ENCODE measurements around the gene GBF1. TPM values are rescaled to one million over a fixed set of nuclear protein-coding genes. Genes with fewer than 3 reads are reported as not detected.

GBF1 gene
- total and polyA plus RNA-seq, 2 of the 13 experiments (the other 11 are each of a cell fraction or from before 2014, with no cell fraction given), result 17.1 to 21.9 TPM

DNA sequence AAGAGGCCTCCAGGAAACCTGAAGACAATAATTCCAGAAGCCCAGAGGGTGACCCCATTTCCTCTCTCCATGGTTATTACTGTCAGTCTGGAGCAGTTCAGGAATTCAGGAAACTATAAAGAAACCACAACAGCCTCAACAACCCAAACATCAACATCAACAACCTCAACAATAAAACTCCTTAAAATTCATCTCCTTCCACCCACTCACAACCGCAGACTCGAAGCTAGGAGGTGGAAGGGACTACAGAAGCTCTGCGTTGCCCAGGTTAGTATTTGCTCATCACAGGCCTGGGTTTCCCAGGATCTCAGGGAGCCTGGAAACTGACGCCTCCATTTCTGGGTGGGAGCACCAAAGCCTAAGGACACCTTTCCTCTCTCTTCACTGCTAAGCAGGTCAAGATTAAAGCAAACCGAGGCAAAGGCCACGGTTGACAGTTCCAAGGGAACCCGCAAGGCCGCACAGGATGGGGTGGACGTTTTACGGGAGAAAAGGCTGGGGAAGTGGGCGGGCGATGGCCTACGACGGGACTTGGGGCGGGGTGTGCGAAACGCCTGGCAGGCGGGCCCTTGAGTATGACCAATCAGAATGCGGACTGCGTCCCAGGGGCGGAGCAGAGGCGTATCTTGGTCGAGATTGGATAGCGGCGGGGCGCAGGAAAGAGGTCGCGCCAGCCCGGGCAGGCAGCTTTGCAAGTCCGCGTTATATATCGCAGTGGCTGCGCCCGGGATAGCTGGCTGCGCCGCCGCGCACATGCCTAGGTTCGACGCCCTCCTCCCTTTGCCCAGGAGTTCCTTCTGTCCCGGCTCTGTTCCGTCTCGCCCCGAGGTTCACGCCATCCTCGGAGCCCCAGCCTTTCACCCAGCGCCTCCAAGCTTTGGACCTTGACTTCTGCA lies 19.4 kb upstream of the GBF1 start, which contains the start of gene ELOVL3 (continued):
- TF ChIP-seq, protein P1, sequence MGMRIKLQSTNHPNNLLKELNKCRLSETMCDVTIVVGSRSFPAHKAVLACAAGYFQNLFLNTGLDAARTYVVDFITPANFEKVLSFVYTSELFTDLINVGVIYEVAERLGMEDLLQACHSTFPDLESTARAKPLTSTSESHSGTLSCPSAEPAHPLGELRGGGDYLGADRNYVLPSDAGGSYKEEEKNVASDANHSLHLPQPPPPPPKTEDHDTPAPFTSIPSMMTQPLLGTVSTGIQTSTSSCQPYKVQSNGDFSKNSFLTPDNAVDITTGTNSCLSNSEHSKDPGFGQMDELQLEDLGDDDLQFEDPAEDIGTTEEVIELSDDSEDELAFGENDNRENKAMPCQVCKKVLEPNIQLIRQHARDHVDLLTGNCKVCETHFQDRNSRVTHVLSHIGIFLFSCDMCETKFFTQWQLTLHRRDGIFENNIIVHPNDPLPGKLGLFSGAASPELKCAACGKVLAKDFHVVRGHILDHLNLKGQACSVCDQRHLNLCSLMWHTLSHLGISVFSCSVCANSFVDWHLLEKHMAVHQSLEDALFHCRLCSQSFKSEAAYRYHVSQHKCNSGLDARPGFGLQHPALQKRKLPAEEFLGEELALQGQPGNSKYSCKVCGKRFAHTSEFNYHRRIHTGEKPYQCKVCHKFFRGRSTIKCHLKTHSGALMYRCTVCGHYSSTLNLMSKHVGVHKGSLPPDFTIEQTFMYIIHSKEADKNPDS (CRISPR knock-in tag; IDR thresholded peaks at IDR 0.05), result 0 out of 2 replicates have a peak, but pooled peaks have one; percentile 77
- TF ChIP-seq NFYB (CRISPR knock-in tag; IDR thresholded peaks at IDR 0.05) (peak; percentile 82), ZSCAN25 (CRISPR knock-in tag; IDR thresholded peaks at IDR 0.05) (peak; percentile 71; the same call in 1 of the 2 replicates), ZNF598 (CRISPR knock-in tag; IDR thresholded peaks at IDR 0.05; ENCODE audit: borderline replicate concordance) (peak; percentile 96; the same call in 1 of the 2 replicates), ZNF430 (CRISPR knock-in tag; IDR thresholded peaks at IDR 0.05) (peak; percentile 92), NRL (CRISPR knock-in tag; IDR thresholded peaks at IDR 0.05; ENCODE audit: borderline replicate concordance) (peak; percentile 98), MAFG (CRISPR knock-in tag; IDR thresholded peaks at IDR 0.05) (peak; percentile 33; the same call in 1 of the 2 replicates), HMG20A (CRISPR knock-in tag; IDR thresholded peaks at IDR 0.05; ENCODE audit: borderline replicate concordance) (0 out of 2 replicates have a peak, but pooled peaks have one; percentile 24), ZNF501 (CRISPR knock-in tag; IDR thresholded peaks at IDR 0.05) (peak; percentile 74), TCF7L2 (IDR thresholded peaks at IDR 0.05; ENCODE audit: low read depth, low read length) (no peak), TOPORS (CRISPR knock-in tag; IDR thresholded peaks at IDR 0.05) (peak; percentile 91), HOXA7 (CRISPR knock-in tag; IDR thresholded peaks at IDR 0.05) (no peak), MTA1 (CRISPR knock-in tag; IDR thresholded peaks at IDR 0.05; ENCODE audit: borderline replicate concordance) (peak; percentile 74; the same call in 1 of the 2 replicates), SRY (CRISPR knock-in tag; IDR thresholded peaks at IDR 0.05) (peak; percentile 96), ZNF253 (CRISPR knock-in tag; IDR thresholded peaks at IDR 0.05; ENCODE audit: borderline replicate concordance) (peak; percentile 94; the same call in 1 of the 2 replicates)
- TF ChIP-seq, protein P2, sequence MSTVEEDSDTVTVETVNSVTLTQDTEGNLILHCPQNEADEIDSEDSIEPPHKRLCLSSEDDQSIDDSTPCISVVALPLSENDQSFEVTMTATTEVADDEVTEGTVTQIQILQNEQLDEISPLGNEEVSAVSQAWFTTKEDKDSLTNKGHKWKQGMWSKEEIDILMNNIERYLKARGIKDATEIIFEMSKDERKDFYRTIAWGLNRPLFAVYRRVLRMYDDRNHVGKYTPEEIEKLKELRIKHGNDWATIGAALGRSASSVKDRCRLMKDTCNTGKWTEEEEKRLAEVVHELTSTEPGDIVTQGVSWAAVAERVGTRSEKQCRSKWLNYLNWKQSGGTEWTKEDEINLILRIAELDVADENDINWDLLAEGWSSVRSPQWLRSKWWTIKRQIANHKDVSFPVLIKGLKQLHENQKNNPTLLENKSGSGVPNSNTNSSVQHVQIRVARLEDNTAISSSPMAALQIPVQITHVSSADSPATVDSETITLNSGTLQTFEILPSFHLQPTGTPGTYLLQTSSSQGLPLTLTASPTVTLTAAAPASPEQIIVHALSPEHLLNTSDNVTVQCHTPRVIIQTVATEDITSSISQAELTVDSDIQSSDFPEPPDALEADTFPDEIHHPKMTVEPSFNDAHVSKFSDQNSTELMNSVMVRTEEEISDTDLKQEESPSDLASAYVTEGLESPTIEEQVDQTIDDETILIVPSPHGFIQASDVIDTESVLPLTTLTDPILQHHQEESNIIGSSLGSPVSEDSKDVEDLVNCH (CRISPR knock-in tag; IDR thresholded peaks at IDR 0.05), result peak; percentile 93; the same call in 1 of the 2 replicates
- TF ChIP-seq, protein P3, sequence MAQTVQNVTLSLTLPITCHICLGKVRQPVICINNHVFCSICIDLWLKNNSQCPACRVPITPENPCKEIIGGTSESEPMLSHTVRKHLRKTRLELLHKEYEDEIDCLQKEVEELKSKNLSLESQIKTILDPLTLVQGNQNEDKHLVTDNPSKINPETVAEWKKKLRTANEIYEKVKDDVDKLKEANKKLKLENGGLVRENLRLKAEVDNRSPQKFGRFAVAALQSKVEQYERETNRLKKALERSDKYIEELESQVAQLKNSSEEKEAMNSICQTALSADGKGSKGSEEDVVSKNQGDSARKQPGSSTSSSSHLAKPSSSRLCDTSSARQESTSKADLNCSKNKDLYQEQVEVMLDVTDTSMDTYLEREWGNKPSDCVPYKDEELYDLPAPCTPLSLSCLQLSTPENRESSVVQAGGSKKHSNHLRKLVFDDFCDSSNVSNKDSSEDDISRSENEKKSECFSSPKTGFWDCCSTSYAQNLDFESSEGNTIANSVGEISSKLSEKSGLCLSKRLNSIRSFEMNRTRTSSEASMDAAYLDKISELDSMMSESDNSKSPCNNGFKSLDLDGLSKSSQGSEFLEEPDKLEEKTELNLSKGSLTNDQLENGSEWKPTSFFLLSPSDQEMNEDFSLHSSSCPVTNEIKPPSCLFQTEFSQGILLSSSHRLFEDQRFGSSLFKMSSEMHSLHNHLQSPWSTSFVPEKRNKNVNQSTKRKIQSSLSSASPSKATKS (CRISPR knock-in tag; IDR thresholded peaks at IDR 0.05), result peak; percentile 62; the same call in 1 of the 2 replicates
- TF ChIP-seq, protein P4, sequence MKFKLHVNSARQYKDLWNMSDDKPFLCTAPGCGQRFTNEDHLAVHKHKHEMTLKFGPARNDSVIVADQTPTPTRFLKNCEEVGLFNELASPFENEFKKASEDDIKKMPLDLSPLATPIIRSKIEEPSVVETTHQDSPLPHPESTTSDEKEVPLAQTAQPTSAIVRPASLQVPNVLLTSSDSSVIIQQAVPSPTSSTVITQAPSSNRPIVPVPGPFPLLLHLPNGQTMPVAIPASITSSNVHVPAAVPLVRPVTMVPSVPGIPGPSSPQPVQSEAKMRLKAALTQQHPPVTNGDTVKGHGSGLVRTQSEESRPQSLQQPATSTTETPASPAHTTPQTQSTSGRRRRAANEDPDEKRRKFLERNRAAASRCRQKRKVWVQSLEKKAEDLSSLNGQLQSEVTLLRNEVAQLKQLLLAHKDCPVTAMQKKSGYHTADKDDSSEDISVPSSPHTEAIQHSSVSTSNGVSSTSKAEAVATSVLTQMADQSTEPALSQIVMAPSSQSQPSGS (CRISPR knock-in tag; IDR thresholded peaks at IDR 0.05), result peak; percentile 68; the same call in 1 of the 2 replicates
- TF ChIP-seq, protein P5, sequence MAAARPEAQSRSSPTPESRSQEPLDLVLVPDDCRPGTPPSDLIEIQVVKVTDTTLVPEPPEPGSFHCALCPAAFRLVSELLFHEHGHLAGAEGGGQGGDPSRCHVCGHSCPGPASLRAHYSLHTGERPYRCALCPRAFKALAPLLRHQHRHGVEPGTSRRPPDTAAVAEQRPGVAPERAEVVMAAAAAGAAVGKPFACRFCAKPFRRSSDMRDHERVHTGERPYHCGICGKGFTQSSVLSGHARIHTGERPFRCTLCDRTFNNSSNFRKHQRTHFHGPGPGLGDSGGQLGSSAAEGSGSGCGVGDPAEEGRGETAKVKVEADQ (CRISPR knock-in tag; IDR thresholded peaks at IDR 0.05; ENCODE audit: borderline replicate concordance), result peak; percentile 92
